Stimulated activated CD8-positive, alpha-beta memory T cell treated with anti-CD3 and anti-CD28 coated beads, Interleukin-7, amount 100 ng/mL, for 48 hours (primary cell): ENCODE data around the gene RNF213.
"Not testable (repeated sequence)": the region's sequence is repeated elsewhere in the genome, so short reads cannot be mapped to it uniquely, and the experiment has no call there.

Source experiments
- DNase-seq, 2 donors: peaks; one replicate each; pipeline ENCODE4 v3.0.0-alpha.2; 2020; ENCODE audit warnings: low read depth in 1 of 2; ENCODE audit errors: extremely low read depth in 1 of 2

The RNF213 gene

GRCh38 chr17:80248894-80249710 lies 11.6 kb upstream of the RNF213 start:
- no peak for DNase-seq

GRCh38 chr17:80251966-80252365 lies 8.7 kb upstream of the RNF213 start:
- no peak for DNase-seq

- DNase-seq: peak; percentile 76 to 85
Measured at GRCh38 chr17:80252871-80253270, 7.8 kb upstream of the RNF213 start.

GRCh38 chr17:80253631-80254395 lies 6.8 kb upstream of the RNF213 start:
- no peak for DNase-seq

- DNase-seq: peak in 1 of 2 donors; percentile 70
Measured at GRCh38 chr17:80254396-80255251, 6.0 kb upstream of the RNF213 start.

GRCh38 chr17:80256034-80256350 lies 4.7 kb upstream of the RNF213 start:
- DNase-seq: no peak

GRCh38 chr17:80257716-80258213 lies 2.9 kb upstream of the RNF213 start:
- DNase-seq: no peak

- DNase-seq: not testable (repeated sequence)
Measured at GRCh38 chr17:80258296-80258695, 2.4 kb upstream of the RNF213 start.

GRCh38 chr17:80259457-80260068 lies 1.1 kb upstream of the RNF213 start:
- DNase-seq: no peak

- DNase-seq: peak in 1 of 2 donors; percentile 63
Measured at GRCh38 chr17:80260069-80260535, 550 bp upstream of the RNF213 start.

GRCh38 chr17:80261159-80261894 lies 675 bp downstream of the RNF213 start:
- DNase-seq: peak in 1 of 2 donors; percentile 44

GRCh38 chr17:80261895-80262279 lies 1.2 kb downstream of the RNF213 start:
- no peak for DNase-seq

- DNase-seq: no peak
Measured at GRCh38 chr17:80262291-80262690, 1.6 kb downstream of the RNF213 start.

- DNase-seq: no peak
Measured at GRCh38 chr17:80262775-80263244, 2.2 kb downstream of the RNF213 start.

GRCh38 chr17:80263253-80264204 lies 2.9 kb downstream of the RNF213 start:
- DNase-seq: peak; percentile 71 to 88

GRCh38 chr17:80264205-80265075 lies 3.8 kb downstream of the RNF213 start:
- DNase-seq: peak in 1 of 2 donors; percentile 63

- DNase-seq: peak in 1 of 2 donors; percentile 70
Measured at GRCh38 chr17:80265205-80266068, 4.8 kb downstream of the RNF213 start.
